NT2/D1 (cell line): Measurements from ENCODE around the gene BRD1.

Experiments
- SUZ12 ChIP-seq: IDR thresholded peaks from 2 replicates; pipeline ENCODE4 v1.6.1; 2011; ENCODE audit not compliant: insufficient read length, insufficient read depth; ENCODE audit errors: extremely low read depth
- YY1 ChIP-seq: IDR thresholded peaks from 2 replicates; pipeline ENCODE4 v1.6.1; 2011; ENCODE audit not compliant: insufficient read length, insufficient read depth

GRCh38 chr22:49756201-49756600 is 71.5 kb downstream of the BRD1 start:
- TF ChIP-seq YY1: no peak
- no peak for TF ChIP-seq SUZ12
